Stimulated activated CD8-positive, alpha-beta memory T cell treated with anti-CD3 and anti-CD28 coated beads, Interleukin-2, amount 100 ng/mL, for 1 hour (primary cell): ENCODE measurements around the gene NLRC3.

Source experiments
- DNase-seq, 2 donors: peaks; one replicate each; pipeline ENCODE4 v3.0.0-alpha.2; 2020; ENCODE audit warnings: low read depth in 2 of 2

Gene NLRC3

DNA sequence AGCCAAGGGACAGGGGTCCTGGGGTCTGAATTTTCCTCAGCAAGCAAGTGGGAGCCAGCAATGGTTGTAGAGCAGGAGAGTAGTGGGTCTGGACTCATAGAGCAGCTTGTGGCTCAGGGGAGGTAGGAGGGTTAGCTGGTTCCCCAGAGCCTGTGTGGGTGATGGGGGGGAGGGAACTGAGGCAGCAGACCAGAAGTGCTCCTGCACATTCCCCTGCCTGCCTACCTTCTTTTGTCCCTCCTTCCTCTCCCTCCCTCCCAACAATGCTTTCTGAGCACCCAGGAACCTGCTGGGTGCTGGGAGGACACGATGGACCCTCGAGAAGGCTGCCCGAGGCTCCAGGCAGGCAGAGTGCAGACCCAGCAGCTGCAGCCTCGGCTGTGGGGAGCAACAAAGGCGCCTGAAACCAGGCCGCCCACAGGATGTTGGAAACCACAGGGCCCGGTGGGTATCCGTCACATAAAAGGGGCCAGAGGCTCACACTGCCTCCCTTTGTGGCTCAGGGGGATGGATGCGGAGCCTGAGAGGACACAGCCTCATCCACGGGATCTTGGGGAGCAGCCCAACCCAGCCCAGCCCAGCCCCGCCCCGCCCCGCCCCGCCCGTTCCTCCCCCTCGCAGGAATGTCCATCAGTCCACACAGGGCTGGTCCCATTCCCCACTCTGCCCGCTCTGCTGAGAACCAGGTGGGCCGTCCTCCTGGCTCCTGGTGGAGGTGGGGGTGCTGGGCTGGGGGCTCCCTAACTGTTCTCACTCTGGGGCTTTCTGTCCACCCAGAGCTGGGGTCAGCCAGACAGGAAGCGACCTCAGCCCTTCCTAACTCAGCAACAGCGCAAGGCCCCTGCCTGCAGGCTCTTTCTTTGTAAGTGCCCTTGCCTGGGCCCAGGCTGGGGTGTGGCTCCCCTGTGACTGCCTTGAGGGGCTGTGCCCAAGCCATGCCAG, 1.7 kb upstream of the NLRC3 start:
- DNase-seq = peak; percentile 27 to 29

DNA sequence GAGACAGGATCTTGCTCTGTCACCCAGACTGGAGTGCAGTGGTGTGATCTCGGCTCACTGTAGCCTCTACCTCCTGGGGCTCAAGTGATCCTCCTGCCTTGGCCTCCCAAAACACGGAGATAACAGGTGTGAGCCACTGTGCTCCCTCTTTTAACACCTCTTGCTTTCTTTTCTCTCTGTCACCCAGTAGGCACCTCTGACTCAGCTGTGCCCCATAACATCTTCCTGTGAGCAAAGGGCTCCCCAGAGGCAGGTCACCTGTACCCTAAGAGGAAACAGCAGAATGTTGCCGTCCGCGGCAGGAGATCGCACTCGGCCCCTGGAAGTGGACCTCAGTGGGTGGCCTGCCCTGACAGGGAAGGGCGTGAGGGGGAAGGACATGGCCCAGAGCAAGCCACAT, 918 bp upstream of the NLRC3 start:
- DNase-seq = no peak

DNA sequence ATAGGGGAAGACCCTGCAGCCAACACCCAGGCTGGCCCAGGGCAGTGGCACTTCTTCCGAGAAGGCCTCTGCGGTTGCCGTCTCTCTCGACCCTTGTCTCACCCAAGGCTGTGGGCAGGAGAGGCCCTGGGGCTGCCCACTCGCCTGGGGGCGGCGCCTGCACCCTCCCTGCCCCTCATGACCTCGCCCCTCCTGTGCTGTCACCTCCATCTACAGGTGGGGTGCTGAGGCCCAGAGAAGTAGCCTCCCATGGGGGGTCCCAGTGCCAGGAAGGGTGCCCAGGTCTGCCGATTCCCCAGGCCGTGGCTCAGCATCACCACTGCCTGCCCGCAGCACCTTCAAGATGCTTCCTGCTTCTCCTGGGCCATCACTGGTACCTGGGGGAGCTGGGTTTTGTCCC, 992 bp downstream of the NLRC3 start:
- no peak for DNase-seq

DNA sequence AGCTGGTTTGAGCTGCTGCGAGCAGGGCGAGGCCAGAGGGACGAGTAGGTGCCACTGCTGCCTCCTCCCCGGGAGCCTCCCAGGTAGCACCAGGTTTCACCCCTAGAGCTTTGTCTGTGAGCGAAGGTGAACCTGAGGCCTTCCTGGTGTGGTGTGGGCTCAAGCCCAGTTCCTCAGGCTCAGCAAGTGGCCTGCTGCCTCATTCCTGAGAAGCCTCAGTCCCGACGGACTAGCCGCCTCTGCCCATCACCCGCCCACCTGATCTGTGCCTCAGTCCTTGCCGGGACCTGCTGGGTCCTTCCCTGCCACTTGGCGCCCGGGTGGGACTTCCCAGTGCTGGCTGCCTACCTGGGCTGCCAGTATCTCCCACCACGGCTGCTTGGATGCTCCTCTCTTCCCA, 1.7 kb downstream of the NLRC3 start:
- DNase-seq = no peak

DNA sequence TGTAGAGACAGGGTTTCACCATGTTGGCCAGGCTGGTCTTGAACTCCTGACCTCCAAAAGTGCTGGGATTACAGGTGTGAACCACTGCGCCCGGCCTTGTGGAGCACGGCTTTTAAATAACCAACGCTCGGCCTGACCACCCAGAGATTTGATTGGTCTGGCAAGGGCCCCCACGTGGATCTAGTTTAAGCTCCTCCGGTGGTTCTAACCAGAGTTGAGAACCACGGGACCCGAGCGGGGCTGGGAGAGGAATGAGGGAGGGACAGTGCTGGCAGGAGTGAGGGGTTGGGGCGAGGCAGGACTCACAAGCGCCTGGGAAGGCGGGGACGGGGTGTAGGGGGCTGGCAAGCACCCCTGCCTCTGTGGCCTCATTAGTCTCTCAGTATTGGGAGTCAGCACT, 3.0 kb downstream of the NLRC3 start:
- no peak for DNase-seq

DNA sequence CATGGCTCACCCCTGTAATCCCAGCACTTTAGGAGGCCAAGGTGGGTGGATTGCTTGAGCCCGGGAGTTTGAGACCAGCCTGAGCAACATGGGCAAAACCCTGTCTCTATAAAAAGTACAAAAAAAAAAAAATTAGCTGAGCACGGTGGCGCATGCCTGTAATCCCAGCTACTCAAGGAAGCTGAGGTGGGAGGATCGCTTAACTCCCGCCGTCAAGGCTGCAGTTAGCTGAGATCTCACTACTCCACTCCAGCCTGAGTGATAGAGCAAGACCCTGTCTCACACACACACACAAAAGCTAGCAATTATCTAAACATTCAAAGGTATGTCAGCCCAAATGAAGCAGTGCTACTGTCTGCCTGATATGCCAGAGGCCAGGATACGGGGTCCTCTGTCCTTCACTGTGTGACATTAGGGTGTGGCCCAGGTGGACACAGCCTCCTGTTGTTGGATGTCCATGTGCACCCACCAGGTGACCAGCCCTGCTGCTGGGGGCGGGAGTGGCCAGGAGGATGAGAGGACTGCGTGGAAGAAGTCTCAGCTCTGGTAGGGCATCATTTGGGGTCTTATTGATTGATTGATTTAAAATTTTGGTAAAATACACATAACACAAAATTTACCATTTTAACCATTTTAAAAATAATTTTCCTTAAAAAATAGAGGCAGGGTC, 3.9 kb downstream of the NLRC3 start:
- no peak for DNase-seq

DNA sequence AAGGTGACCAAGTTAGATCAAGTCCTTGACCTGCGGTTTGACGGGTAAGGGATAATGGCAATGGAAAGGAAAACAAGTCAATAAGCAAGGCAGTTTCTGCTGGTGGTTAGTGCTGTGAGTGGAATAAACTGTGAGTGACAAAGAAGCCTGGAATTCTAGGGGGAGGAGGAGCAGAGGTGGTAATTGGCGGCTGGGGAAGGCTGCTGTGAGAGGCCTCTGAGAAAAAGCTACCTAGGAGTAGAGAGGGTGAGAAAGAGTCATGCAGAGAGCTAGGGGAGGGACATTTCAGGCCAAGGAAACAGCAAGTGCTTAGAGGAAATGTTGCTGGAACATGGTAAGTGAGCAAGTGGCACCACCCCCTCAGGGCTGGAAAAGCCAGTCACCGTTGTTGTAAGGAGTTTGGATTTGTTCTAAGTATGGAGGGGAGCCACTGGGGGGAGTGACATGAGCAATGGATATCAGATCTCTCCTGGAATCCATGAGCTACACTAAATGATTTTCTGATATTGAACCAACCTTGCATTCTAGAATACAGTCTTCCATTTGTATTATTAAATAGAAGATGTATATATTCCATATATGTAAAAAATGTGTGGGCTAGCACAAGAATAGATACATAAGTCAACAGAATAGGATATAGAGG, 6.7 kb downstream of the NLRC3 start:
- no peak for DNase-seq

DNA sequence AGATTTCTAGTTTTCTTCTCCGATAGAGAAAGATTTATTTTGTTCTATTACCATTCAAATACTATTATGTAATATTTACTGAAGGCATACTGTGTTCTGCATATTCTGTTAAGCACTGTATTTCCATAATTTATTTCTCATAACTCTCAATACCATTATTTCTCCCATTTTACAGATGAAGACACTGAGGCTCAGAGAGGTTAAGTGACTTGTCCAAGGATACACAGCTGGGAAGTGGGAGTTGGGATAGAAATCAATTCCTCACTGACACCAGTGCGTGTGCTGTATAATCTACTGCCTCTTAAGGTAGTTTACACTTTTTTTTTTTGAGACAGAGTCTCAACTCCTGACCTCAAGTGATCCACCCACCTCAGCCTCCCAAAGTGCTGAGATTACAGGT, 7.4 kb downstream of the NLRC3 start:
- no peak for DNase-seq

DNA sequence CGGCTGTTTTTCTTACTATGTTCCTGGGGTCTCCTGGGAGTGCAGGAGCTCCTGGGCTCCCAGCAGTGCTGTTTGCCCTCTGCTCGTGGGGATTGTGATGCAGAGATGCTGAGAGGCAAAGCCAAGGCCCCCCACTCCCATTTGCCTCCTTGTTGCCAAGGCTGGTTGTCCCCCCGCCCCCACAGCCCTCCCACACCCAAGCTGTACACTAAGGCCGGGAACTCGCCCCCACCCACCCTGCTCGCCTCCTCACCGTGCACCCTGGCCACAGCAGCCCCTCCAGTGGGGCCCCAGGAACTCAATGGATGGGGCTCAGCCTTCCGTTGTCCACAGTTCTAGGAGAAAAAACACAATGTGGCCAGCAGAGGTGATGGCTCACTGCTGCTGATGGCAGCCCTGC, 10.2 kb downstream of the NLRC3 start:
- DNase-seq = no peak

DNA sequence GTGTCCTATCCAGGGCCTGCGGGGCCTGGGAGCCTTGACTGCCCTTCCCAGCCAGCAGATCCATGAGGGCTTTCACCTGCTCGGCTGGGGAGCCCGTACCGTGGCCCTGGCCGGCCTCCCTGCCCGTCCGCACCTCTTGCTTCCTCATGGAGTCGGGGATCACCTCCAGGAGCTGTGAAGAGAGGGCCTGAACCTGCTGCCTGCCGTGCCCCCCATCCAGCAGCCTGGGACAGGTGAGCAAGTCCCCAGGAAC, 12.4 kb downstream of the NLRC3 start:
- no peak for DNase-seq

DNA sequence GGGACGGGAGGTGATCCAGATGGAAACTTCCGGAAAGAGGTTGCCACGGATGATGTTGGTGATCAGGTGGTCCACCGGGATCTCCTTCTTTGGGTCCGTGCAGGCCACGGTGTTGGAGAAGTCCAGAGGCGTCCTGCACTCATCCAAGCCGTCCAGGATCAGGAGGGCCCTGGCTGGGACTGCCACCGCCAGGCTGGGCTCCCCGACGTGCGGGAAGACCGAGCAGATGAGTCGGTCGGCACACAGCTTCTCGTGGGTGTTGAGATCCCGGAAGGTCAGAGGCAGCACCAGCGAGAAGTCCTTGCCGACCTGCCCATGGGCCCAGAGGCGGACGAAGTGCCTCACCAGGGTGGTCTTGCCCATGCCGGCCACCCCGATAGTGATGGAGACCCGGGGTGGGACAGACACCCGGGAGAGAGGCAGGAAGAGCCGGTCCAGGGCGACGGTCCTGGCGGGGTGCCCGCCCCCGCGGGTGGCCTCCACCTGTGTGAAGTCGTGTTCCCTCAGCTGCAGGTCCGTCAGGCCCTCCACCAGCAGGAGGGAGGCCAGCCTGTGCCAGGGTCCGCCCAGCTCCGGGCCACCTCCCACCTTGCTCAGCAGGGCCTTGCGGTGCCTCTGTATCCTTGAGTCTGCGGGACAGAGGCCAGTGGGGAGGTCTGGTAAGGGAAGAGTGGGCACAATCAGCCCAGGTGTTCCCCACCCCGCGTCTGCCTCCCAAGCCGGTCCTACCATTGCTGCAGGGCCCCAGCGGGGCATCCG, 12.9 kb downstream of the NLRC3 start:
- DNase-seq = no peak

DNA sequence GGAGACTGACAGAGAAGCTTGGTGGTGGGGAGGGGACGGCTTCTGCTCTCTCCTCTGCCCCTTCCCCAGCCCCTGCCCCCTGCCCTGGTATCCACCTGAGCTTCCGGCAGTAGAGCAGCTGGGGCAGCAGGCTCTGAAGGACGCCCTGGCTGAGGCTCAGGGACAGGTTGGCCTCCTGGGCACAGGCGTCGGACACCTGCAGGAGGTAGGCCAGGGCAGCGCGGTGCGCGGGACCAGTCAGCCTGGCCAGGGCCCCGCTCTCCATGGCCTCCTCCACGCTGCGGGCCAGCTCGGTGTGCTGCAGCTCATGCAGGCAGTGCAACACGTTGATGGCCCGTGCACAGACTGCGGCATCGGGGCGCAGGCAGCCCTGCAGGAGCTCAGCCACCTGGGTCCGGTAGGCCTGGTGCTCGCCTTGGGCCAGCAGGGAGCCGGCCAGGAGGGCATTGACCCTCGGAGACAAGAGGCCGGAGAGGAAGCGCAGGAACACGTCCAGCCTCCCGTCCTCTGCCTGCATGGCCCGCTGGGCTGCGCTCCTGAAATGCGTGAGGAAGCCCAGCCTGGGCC, 14.2 kb downstream of the NLRC3 start:
- DNase-seq = no peak

DNA sequence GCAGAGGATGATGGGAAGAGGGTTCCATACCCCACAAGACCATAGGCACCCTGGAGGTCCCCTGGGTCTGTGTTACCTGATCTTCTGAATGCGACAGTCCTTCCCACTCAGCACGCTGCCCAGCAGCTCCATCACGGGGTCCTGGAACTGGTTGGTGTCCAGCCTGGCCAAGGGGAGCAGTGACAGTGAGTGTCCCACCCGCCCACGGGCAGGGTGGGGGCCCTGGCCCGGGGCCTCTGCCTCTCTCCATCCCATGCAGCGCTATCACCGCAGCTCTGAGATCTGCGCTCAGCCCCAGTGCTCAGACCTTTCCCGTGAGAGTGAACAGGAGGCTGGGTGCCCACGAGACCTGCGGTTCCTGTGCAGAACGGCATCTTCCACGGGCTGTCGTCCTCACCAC, 15.6 kb downstream of the NLRC3 start:
- DNase-seq = no peak

DNA sequence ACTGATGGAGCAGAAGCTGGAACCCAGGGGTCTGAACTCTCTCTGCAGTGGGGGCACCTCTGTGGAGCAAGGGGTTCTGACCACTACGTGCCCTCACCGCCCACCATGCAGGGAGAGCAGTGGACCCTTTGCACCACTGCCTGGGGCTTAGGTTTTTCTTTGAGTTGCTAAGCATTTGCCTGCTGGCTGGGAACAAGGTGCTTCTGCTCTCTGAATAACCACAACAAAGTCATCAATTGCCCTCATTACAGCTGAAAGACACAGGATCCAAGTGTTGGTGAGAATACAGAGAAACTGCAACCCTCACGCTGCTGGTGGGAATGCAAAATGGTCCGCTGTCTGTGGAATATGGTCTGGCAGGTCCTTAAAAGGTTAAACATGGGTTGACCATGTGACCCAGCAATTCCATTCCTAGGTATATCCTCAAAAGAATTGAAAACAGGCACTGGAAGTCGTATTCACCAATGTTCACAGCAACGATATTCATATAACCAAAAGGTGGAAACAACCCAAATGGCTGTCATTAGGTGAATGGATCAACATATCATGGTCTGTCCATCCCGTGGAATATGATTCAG, 22.8 kb downstream of the NLRC3 start:
- DNase-seq = no peak

DNA sequence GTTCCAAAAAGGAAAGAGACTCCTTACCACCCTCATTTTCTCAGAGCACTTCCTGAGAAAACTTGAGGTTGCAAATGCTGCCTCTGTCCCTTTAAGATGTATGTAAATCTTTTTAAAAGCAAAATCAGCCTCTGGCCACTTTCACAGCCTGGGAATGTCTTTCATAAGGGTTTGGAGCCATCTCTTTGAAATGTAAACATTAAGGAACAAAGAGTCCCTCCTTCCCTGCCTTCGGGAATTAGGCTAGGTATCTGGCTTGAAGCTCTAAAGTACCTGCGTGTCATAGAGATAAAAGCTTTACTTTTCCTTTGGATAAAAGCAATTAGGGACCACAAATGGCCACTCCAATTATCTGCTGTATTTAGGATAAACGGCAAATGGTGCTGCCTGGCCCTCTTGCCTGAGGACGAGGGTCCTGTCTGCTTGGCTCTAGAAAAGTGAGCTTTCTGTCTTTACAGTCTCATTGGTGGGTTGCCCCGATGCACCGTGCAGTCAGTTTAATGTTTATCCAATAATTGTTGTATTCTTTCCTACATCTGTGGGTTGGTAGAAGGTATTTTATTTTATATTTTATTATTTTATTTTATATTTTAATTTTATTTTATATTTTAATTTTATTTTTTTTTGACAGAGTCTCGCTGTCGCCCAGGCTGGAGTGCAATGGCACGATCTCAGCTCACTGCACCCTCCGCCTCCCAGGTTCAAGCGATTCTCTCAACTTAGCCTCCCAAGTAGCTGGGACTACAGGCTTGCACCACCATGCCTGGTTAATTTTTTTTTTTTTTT, 23.9 kb downstream of the NLRC3 start:
- no peak for DNase-seq

DNA sequence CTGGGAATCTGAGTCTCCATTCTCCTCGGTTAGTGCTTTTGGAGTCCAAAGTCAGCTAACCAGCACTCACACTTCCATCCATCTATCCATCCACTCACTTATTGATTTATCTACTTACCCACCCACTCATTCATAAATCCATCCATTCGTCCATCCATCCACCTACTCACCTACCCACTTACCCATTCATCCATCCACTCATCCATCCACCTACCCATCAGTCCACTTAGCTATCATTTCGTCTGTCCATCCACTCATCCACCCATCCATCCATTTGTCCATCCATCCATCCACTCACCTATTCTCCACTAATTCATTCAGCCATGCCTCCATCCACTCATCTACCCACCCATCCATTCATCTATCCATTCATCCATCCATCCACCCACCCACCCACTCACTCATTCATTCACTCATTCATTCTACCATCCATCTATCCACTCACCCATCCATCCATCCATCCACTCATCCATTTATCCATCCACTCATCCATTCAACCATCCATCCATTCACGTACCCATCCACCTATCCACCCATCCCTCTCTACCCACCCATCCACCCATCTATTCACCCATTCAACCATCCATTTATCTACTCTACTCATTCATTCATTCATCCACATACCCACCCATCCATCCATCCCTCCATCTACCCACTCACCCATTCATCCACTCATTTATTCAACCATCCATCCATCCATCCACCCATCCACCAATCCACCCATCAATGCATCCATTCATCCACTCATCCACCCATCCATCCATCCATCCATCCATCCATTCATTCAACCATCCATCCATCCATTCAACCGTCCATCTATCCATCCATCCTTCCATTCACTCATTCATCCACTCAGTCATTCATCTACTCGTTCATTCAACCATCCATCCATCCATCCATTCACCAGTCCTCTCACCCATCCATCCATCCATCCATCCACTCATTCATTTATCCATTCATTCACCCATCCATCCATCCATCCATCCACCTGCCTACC, 26.1 kb downstream of the NLRC3 start:
- no peak for DNase-seq

DNA sequence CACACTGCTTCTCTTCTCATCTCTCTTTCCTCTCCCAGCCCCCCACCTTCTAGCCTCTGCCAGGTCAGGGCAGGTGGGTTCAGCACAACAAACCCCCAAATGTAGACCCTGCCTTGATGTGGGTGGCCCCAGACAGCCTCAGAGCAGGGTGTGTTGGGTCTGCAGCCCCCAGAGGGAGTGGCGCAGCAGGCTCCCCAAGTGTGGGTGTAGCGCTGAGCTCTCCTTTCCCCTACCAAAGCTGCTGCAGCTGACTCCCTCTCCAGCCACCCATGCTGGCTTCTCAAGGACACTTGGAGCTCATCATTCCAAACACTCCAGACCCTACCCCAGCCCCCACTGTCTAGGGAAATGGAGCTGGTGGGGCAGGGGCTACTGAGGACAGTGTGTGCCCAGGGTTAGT, 27.3 kb downstream of the NLRC3 start:
- DNase-seq = no peak

DNA sequence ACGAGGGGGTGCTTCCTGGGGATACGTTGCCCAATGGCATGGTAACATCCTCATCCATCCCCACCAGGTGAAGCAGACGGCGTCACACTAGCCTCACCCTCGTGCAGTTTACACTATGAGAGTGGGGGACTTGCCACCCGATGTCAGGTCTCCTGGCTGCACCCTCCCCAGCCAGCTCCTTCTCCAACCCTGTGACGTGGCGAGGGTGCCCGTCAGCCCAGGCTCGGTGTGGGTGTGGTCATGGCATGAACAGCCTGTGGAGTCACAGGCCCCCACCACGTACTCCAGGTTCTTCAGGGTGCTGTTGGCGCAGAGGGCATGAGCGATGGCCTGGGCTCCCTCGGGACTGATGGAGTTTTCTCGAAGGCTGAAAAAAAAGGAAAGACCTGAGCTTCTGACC, 28.3 kb downstream of the NLRC3 start:
- DNase-seq = no peak

DNA sequence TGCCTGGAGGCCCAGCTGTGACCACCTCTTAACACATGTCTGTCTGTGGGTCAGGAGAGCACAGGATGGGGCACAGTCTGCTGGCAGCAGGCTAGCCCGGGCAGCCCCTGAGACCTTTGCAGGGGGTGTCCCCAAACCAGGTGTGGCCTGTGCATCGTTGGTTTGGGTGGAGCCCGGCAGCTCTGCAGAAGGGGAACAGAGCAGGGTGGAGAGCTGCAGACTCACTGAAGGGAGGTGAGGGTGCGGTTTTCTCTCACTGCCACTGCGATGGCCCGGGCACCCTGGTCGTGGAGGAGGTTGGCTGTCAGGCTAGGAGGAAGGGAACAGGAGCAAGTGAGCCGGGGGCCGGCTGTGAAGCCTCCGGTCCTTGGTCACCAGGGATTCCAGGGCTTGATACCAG, 28.8 kb downstream of the NLRC3 start:
- no peak for DNase-seq
